ENCODE measurements around the gene DIABLO. TPM values are rescaled to one million over a fixed set of nuclear protein-coding genes. Genes with fewer than 3 reads are reported as not detected.
"Not testable (repeated sequence)": the region's sequence is repeated elsewhere in the genome, so short reads cannot be mapped to it uniquely, and the experiment has no call there.

The DIABLO gene
- 227 and 239 TPM in 2 replicates for polyA plus RNA-seq (2014; cell fraction: cytosol; rRNA removed)
- 133 and 135 TPM in 2 replicates for polyA plus RNA-seq (2014; cell fraction: nucleus; rRNA removed)

DNA sequence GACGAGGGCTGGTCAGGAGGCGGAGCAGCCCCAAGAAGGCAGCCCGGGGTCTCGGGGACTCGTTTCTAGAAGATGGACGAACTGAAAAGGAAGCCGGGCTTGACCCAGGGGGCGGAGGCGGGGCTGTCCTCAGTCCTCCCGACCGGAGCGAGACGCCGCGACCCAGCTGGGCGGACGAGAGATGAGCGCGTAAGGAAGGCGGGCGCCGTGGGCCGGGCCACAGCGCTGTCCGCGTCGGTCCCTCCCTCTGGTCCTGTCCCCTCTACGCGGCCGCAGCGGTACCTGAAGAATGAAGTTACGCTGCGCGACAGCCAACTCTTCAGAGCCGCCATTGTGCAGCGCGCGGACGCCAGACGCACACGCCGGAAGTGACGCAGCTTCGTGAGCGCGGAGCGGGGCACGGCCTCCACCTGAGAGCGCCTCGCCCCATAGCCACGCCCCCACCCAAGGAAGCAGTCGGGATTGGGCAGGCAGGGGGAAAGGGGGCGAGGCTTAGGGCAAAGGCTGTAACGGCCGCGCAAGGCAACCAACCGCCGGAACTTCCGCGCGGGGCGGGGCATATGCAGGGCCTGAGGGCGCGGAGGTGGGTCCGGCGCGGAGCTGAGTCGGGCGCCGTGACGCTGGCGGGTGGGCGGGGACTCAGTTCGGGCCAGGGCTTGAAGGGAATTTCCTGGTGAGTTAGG is at the start of gene DIABLO:
TSS of gene DIABLO (minus strand) at position 370 of the 683 bp plus-strand sequence. CDS start at position 332, 38 bp downstream.
- DNase-seq (ENCODE audit: low spot score): peak; percentile 100

DNA sequence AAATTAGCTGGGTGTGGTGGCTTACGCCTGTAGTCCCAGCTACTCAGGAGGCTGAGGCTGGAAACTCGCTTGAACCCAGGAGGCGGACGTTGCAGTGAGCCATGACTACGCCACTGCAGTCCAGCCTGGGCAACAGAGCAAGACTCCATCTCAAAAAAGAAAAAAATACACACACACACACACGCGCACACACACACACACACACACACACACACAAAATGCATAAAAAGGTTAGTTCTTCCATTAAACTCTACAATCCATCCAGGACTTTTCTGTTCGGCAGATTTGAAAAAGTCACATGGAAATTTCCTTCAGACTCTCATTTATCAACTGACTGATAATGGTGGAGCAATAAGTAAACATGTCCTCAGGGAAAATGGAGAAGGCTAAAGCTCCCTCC is 49.6 kb upstream of the DIABLO start:
- no peak for DNase-seq (ENCODE audit: low spot score)

DNA sequence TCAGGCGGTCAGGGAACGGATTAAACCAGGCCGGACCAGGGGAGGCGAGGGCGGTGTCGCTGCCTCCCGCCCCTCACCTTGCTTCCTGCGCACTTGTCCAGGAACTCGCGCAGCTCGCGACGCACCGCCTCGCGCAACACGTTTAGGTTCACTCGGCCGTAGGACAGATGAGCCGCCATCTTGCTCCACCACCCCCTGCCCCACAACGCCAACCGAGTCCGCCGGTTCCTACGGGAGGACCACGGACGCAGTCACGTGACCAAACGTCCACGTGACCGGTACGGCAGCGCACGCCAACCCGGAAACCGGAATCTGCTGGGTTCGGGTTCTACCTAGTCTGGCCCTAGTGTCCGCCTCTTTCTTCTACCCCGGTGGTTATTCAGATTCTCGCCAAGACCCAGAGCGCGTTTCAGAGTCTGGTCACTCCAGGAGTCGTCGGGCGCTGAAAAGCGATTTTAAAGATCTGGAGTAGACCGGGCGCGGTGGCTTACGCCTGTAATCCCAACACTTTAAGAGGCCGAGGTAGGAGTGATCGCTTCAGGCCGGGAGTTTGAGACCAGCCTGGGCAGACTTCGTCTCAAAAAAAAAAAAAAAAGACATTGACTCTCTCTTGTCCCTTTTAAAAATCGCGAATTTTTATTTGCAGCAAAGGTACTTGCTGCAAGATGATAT is 40.5 kb upstream of the DIABLO start, which contains the start of gene VPS33A:
TSS of gene VPS33A (minus strand) at position 265 of the 672 bp plus-strand sequence. CDS start at position 179, 86 bp downstream.
- peak; percentile 99 for DNase-seq (ENCODE audit: low spot score)

DNA sequence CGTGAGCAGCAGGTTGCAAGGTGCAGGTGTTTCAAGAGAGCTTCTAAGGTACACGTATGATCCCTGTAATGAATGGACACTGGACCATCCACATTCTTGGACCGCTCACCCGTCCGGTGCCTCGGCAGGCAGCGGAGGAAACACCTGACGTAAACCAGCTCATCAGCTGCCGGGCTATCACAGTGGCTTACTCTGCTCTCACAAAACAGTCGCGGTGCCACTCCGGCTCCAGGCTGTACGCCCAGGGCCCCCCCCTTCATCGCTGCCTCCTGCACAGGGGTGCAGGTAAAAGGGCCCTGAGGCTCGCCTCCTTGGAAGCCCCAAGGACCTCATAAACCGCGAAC is 40.0 kb upstream of the DIABLO start:
- no peak for DNase-seq (ENCODE audit: low spot score)

DNA sequence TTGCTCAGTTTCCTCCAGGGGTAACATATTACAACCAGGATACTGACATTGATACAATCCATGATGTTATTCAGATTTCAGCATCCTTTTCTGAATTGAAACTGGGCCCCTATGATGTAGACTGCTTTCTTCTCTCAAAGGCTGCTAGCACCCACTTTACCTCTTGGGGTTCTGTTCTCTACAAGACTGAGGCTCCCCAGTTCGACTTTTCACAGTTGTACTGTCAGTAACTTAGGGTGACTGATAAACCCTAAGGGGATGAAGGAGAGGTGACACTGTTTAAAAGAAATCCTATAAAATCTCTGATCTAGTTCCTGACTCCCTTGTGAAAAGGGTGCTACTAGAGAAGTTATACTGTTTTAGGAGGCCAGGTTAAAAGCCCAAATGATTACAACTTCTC is 39.6 kb upstream of the DIABLO start:
- no peak for DNase-seq (ENCODE audit: low spot score)

DNA sequence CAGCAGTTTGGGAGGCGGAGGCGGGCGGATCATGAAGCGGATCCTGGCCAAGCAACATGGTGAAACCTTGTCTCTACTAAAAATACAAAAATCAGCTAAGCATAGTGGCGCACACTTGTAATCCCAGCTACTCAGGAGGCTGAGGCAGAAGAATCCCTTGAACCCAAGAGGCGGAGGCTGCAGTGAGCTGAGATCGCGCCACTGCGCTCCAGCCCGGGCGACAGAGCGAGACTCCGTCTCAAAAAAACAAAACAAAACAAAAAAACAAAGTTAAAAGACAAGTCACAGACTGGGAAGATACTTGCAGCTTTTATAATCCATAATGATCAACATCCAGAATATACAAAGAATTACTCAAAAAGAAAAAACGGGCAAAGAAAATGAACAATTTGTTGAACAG is 34.9 kb upstream of the DIABLO start:
- not testable (repeated sequence) for DNase-seq (ENCODE audit: low spot score)

DNA sequence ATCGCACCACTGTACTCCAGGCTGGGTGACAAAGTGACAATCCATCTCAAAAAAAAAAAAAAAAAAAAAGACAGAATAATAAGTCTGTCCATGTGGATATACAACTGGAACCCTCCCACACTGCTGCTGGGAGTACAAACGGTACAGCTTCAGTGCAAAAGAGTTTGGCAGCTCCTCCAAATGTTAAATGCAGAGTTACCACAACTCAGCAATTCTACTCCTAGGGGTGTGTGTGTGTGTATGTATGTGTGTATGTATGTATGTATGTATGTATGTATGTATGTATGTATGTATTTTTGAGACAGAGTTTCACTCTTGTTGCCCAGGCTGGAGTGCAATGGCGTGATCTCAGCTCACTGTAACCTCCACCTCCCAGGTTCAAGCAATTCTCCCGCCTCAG is 33.1 kb upstream of the DIABLO start:
- not testable (repeated sequence) for DNase-seq (ENCODE audit: low spot score)

DNA sequence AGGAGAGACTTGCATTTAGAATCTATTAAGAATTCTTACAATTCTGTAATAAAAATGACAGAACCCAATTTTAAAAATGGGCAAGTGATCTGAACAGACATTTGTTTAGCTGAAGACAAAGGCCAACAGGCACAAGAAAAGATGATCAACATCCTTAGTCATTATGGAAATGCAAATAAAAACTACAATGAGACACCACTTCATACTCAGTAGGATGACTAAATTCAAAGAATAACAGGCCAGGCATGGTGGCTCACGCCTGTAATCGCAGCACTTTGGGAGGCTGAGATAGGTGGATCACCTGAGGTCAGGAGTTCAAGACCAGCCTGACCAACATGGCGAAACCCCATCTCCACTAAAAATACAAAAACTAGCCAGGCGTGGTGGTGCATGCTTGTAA is 32.6 kb upstream of the DIABLO start:
- DNase-seq (ENCODE audit: low spot score): not testable (repeated sequence)

DNA sequence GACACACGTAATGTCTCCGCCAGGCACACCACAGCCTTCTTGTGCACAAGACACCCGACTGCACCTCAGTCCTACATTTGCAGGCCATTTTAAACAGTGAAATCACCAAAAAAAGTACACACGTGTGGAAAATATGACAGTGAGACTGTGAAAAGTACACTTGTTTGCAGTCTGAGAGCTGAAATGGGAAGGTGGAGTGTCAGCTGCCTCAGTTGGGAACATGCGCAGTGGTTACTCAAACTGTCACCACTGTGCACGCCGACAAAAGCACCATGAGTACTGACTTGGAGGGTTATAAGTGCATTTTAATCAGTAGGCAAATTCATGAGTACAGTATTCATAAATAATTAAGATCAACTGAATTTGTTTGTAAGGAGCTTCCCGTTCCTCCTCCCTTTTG is 24.7 kb upstream of the DIABLO start:
- no peak for DNase-seq (ENCODE audit: low spot score)

DNA sequence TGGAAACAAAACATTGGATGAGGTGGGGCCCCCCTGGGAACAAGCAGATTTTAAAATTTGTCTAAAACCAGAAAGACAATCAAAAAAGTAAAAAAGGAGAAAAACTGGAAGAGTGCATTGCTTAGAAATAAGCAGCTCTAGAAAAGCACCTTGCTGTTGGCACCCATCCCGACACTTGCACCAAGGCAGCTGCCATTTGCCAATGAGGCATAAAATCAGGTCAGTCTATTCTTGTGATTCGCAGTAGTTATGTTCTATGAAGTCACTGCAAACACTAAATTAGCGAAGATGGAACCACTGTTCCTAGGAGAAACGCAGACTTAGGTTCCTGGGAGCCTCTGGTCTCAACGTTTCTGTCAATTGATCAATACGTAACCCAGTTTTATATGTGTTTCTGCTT is 24.2 kb upstream of the DIABLO start:
- DNase-seq (ENCODE audit: low spot score): no peak

DNA sequence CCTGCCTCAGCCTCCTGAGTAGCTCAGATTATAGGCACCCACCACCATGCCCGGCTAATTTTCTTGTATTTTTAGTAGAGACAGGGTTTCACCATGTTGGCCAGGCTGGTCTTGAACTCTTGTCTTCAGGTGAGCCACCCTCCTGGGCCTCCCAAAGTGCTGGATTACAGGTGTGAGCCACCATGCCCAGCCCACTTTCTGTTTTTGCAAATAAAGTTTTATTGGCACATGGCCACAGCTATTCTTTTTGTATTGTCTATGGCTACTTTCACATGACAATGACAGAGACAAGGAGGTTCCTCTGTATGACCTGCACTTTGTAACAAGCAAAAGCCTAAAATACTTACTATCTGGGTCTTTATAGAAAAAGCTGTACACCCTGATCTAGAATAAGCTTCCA is 19.7 kb upstream of the DIABLO start:
- no peak for DNase-seq (ENCODE audit: low spot score)

DNA sequence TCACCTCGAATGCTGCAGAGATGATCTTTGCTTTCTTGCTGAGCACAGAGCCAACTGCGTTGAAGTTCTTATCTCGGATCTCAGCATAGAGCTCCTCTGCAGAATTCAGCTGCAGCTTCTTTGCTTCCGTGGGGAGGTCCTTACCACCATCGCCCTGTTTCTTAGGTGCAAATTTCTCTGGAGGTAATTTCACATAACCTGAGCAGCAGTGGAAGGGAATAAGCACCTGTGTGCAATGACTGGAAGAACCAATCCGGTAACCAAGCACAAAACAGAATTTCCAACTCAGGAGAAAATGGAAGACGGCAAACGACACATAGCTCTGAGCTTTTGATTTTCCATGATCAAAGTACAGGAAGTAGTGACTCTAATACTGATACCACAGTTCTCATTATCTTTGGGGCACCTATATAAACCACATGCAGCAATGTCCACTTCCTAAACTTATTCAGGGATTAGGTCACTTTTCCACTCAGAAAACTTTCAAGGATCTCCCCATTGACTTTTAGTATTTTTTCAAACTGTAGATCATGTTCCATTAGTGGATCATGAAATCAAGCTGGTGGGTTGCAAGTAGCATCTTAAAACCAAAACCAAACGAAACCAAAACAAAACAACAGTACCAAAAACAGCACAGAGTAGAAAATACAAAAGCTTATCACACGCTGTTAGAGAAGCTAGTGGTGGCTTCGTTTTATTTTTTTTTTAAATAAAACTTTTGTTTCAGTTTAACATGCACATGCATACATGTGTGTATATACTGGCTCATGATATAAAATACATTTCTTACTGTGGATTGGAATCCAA is 18.9 kb upstream of the DIABLO start:
- DNase-seq (ENCODE audit: low spot score): no peak

DNA sequence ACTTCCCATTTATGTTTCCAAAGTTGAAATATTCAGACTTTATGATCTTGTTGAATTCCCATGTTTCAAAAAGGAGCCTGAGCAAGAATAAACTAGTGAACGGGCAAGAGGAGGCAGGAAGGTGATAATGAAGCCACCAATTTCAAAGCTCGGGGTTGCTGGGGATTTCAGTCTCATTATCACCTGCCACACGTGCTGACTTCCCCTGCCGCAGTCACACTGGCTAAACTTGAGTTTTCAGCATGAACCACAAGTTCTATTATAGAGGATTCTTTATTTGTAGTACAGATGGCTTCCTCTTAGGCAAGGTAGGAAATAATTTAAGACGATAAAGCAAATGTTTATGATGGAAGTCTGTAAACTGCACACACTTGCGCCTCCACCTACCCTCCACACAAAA is 18.1 kb upstream of the DIABLO start:
- no peak for DNase-seq (ENCODE audit: low spot score)

DNA sequence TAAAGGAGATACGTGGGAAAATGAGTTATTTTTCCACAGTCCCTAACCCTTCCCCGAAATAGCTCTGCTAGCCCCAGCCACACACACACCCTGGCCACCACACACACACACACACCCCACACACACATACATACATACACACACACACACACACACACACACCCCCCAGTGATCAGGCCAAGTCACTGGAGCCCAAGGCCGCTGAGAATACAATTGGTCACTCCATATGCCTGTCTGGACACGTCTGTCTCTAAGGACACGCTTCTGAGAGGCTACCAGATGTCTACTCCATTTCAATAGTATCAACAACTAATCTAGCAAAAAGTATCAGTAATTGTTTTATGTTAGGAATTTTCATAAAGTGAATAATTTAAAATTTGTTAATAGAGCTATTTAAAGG is 13.0 kb upstream of the DIABLO start:
- DNase-seq (ENCODE audit: low spot score): no peak

DNA sequence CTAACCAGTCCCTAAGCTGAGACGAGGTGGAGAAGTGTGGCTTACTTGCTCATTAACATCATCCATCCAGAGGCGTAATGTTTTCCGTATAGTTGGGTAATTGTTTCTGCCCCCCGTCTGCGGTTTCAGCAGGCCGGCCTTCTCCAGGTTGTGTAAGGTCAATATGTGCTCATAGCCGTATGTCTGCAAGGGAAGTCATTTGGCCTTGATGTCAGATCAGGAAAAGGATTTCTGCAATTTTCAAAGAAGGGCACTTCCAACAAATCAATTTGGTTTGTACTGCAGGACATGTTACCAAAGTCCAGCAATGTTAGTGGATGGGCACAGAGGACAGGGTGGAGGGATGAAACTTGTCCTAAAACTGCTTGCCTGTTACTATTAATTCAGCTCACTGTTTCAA is 9.9 kb upstream of the DIABLO start:
- no peak for DNase-seq (ENCODE audit: low spot score)

DNA sequence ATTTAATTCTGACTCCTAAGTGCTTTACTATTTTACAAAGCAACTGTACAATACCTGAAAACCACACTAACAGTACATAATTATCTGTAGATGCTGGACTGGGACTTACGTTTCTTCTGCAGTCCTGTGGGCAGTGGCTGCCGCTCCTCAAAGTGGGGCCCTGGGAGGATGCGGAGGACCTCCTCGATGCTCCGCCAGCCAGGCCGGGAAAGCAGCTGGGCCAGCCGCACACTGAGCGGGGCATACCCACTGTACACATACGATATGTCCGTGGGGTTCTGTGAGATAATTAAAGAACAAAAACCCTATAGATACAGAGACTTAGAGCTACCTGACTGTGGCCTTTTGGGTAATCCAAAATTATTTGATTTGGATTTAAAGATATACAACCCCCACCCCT is 6.8 kb upstream of the DIABLO start:
- no peak for DNase-seq (ENCODE audit: low spot score)

DNA sequence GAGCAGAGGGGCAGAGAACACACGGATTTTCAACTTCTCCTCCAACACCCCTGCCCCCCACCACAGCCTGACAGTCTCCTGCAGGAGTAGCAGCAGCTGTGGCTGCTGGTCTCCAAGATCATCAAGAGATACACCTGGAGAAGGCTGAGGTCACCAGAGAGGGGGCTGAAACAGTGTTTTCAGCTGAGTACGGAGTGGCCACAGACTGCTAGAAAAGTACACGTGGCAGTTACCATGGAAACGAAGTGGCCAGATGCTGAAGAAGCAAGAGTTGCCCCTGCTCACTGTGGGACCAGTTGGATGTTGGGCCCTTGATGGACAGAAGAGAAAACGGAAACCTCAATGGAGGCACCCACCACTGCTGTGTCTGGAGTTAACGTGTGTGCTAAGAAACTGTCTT is 4.9 kb upstream of the DIABLO start:
- DNase-seq (ENCODE audit: low spot score): peak; percentile 78

DNA sequence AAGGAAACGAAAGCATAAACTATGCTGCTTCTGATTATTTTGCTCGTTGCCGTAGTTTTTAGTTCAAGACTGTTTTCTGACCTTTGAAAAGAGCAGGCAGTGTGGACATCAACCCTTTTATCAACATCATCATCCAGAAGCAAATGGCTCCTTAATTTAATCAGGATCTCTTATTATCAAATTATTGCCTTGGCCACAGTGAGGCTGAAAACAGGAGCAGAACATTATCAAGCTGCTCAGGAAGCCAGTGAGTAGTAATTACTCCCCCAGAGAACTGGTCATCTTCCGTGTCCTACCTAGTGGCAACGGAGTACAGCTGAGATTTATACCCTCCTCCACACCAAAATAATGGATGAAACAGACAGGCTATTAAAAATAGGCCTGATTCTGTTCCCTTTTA is 2.2 kb upstream of the DIABLO start:
- peak; percentile 99 for DNase-seq (ENCODE audit: low spot score)

DNA sequence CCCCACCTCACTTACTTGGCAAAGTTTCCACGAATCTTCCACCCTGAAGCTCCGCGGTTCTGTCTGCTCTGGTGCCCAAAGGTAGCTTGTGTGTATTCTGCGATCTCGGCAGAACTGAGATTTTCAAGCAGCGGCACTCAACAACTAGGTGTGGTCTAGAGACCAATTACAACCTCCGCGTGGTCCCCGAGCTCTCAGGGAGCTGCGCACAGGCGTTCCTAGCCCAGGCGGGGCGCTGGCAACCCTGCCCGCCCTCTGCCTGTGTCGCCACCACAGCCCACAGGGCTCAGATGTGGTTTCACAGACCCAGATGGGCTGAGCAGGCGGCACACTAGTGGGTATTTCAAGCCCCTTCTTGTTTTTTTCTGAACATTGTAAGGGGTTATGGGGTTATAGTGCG is 1.5 kb upstream of the DIABLO start:
- peak; percentile 82 for DNase-seq (ENCODE audit: low spot score)

DNA sequence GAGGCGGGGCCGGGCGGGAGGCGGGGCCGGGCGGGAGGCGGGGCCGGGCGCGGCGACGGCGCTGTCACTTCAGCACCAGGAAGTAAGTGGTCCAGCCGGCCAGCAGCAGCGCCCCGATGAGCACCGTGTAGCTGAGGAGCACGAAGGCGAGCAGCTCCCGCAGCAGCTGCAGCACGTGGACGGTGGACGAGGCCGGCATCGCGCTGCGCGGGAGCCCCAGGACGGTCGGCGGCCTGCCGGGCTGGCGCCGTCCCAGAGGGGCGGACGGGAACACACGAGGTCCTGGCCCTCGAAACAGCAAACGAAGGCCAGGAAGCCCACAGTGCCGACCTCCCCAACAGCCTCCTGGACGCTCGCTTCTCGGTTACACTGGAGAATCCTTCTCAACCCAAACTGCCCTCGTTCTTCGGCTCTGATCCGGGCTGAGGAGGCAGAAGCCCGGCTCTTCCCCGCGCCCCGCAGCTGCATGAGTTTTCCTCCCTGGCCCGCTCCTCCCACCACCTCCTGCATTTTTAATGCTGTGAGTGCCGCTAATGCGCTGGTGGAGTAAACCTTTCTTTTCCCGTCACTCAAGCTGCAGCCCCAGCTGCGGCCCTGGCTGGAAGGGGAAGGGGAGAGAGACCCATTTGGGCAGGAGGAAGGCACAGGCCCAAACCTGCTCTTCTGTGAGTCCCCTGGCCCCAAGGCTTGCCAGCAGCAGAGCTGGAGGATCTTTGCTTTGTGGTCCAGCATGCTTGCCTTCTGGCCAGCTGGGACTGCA is 694 bp upstream of the DIABLO start:
- no peak for DNase-seq (ENCODE audit: low spot score)

DNA sequence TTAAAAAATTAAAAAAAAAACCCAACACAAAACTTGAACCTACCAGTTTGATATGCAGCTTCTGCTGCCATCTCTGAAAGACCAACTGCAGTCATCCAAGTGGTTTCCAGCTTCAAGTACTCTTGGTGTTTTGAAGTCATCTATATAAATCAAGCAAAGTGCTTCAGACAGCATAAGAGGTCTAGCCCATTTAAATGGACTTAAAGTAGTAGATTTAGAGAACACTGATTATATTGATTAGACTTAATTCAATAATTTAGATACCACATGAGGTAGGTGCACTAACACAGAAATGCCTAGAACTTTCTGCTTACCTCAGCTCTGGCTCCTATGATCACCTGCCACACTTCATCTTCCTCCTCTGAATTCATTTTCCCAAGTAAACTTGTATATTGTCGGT is 9.4 kb downstream of the DIABLO start:
- DNase-seq (ENCODE audit: low spot score): peak; percentile 17

DNA sequence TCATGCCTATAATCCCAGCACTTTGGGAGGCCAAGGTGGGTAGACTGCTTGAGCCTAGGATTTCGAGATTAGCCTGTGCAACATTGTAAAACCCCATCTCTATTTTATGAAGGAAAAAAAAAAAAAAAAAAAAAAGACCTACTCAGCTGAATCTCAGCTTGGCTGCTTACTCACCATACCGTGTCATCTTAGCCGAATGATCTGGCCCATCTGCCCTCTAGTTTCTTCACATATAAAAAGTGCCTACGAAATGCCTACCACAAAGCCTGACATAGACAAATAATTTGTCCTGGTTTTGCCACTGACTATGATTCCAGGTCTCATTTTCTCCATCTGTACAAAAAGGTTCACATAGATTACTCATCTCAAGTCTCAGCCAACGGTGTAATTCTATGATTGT is 10.1 kb downstream of the DIABLO start:
- DNase-seq (ENCODE audit: low spot score): no peak
